Heart right ventricle (tissue), 16 donors: ENCODE results near the gene TMEM170A. TPM values are rescaled to one million over a fixed set of nuclear protein-coding genes. Genes with fewer than 3 reads are reported as not detected.
"Not testable (repeated sequence)": the region's sequence is repeated elsewhere in the genome, so short reads cannot be mapped to it uniquely, and the experiment has no call there.

Source experiments
- ATAC-seq, 8 donors: fragments of 200-7000 bp; cut with Tn5 transposase; one replicate each; pipeline ENCODE4 v1.9.1; 2020; ENCODE audit warnings: mild to moderate bottlenecking in 8 of 8, moderate library complexity in 8 of 8, moderate number of reproducible peaks in 1 of 8
- DNase-seq, 2 donors: peaks; one replicate each; pipeline ENCODE4 v3.0.0-alpha.2; 2020
- H3K27ac ChIP-seq, 10 donors: fragments of 200-600 bp; sonication (generic) in 2 of 10; one replicate each; pipeline versions ENCODE4 v1.5.0 to v1.8.0; 2020 to 2022; ENCODE audit warnings: mild to moderate bottlenecking in 3 of 10
- H3K27me3 ChIP-seq, 7 donors: fragments of 200-600 bp; one replicate each; pipeline ENCODE4 v1.8.0; 2021 to 2022; ENCODE audit warnings: mild to moderate bottlenecking in 2 of 7
- H3K36me3 ChIP-seq, 9 donors: fragments of 200-600 bp; sonication (generic) in 1 of 9; one replicate each; pipeline versions ENCODE4 v1.5.0 to v1.8.0; 2020 to 2022; ENCODE audit warnings: mild to moderate bottlenecking in 2 of 9
- H3K4me1 ChIP-seq, 9 donors: fragments of 200-600 bp; sonication (generic) in 1 of 9; one replicate each; pipeline versions ENCODE4 v1.5.0 to v1.8.0; 2020 to 2022; ENCODE audit warnings: mild to moderate bottlenecking in 4 of 9
- H3K4me3 ChIP-seq, 10 donors: fragments of 200-600 bp; sonication (generic) in 2 of 10; one replicate each; pipeline versions ENCODE4 v1.5.0 to v1.8.0; 2020 to 2022; ENCODE audit warnings: mild to moderate bottlenecking in 7 of 10, moderate library complexity in 2 of 10
- H3K9me3 ChIP-seq, 11 donors: fragments of 200-600 bp in 10 of 11; sonication (generic) in 2 of 11; one replicate each; pipeline versions ENCODE4 v1.5.0 to v1.8.0; 2013 to 2022; ENCODE audit warnings: mild to moderate bottlenecking in 2 of 11, control low read depth in 1 of 11, moderate library complexity in 1 of 11
- CTCF ChIP-seq, 9 donors: fragments of 200-600 bp; sonication (generic) in 2 of 9; IDR thresholded peaks; one replicate each; pipeline versions ENCODE4 v1.5.0 to v1.8.0; 2021 to 2022; ENCODE audit warnings: antibody characterized with exemption in 9 of 9, mild to moderate bottlenecking in 5 of 9, moderate library complexity in 1 of 9
- WGBS, 2 donors: extraction: QIAGEN DNeasy Blood & Tissue Kit; methylation state at CpG; one replicate each; pipeline ENCODE4 v1.1.7; 2013; ENCODE audit warnings: inconsistent platforms in 1 of 2; 5-methylcytosine and 5-hydroxymethylcytosine counted together
- intact Hi-C, 10 donors: fragments of 100-400 bp; cut with DNase I; formaldehyde crosslinking; loops; one replicate each; pipeline versions ENCODE4 v1.11.1 to v1.14.2; 2022
- polyA plus RNA-seq, 2 donors: library from polyadenylated mRNA; stranded (reverse); fragments of 200-250 nt; gene quantifications; one replicate each; pipeline ENCODE4 v1.2.3, GENCODE V29; 2013
- total RNA-seq, 10 donors: library from RNA; stranded (reverse); fragmentation: NEBNext Ultra II Directional in 3 of 10; extraction: Animal tissue kit (Norgen Biotek cat#: 25700) in 3 of 10; gene quantifications; one replicate each; pipeline versions ENCODE4 v1.2.1 to v1.2.4, GENCODE V29; 2021 to 2023
- donor health status: Arrhythmogenic right ventricular cardiomyopathy.
- donor health status: ischemic (EF 13 %, LVEDD 7.1; RV severe dilation, severe dysfunction).
- donor health status: healthy with polysubstance abuse.
- donor health status: DM: no; HTN: yes; CAD: no.
- donor health status: DM: no; HTN: no; CAD: no.
- donor health status: ischemic (EF 25% LVEDD 6.9; RV normal size, moderate dysfunction).
- donor health status: ischemic (EF 25% LVEDD 5.7; RV mildly dilated, moderate dysfunction).
- donor health status: healthy.
- donor health status: DM: yes; HTN: yes; CAD: no.
- donor health status: Ischemic cardiomyopathy.
- donor health status: ischemic (EF 35%, LVEDD 5.7; RV mildly dilated, moderate dysfunction).
- donor health status: nonischemic (EF 11% LVEDD 7.7; RV severe dilation, severe dysfunction).
- donor health status: DM: yes; HTN: yes; CAD: no.
- donor health status: PGD.
- donor health status: ischemic (EF 29% LVEDD 5.4; RV normal size, mild dysfunction).
- donor health status: nonischemic (EF 23%, LVEDD 6.1; RV moderate dilation, normal function).

The TMEM170A gene
- total and polyA plus RNA-seq, 12 donors, result 3.8 to 12.5 (median 8.8) TPM

GRCh38 chr16:75502916-75503605, 38.6 kb upstream of the TMEM170A start:
- H3K36me3 ChIP-seq, result no peaks in the 10 kb centered on the region
- H3K9me3 ChIP-seq, result no peaks in the 10 kb centered on the region
- no peak overlapping the region for H3K27ac ChIP-seq
- 83 to 97% methylated on average over 4 of the region's 4 CpGs for WGBS, 2 donors
- H3K4me1 ChIP-seq, result peaks cover 0 to 20% (median 5%) of the 10 kb centered on the region in 9 donors
- no peaks in the 10 kb centered on the region for H3K27me3 ChIP-seq
- intact Hi-C loops, result no loop called here
- H3K4me3 ChIP-seq, result no peak overlapping the region
- DNase-seq (no peak), ATAC-seq (no peak)
- no peak for TF ChIP-seq CTCF (IDR thresholded peaks at IDR 0.05)

- Histone ChIP-seq H3K27ac (peak overlapping the region in 3 of 10 donors; percentile 13 to 36 (median 34)), H3K4me1 (peaks cover 0 to 18% (median 5%) of the 10 kb centered on the region in 9 donors)
- WGBS, 2 donors, result 41 to 51% methylated on average over 6 of the region's 6 CpGs
- H3K27me3 ChIP-seq, H3K36me3 ChIP-seq, H3K9me3 ChIP-seq, H3K4me3 ChIP-seq, intact Hi-C loops: not testable (repeated sequence)
- peak; percentile 47 to 52 for DNase-seq
- ATAC-seq, result peak; percentile 59 to 85 (median 74)
Observed at GRCh38 chr16:75501820-75502219, 37.3 kb upstream of the TMEM170A start.

GRCh38 chr16:75501359-75501758, 36.9 kb upstream of the TMEM170A start:
- WGBS, 2 donors, result 85 to 86% methylated on average over 5 of the region's 5 CpGs
- no peaks in the 10 kb centered on the region for H3K27me3 ChIP-seq
- no peak overlapping the region for H3K4me3 ChIP-seq
- no peak for TF ChIP-seq CTCF (IDR thresholded peaks at IDR 0.05)
- no peaks in the 10 kb centered on the region for H3K36me3 ChIP-seq
- peaks cover 0 to 14% (median 4%) of the 10 kb centered on the region in 9 donors for H3K4me1 ChIP-seq
- DNase-seq (no peak), ATAC-seq (no peak)
- intact Hi-C loops, result no loop called here
- H3K27ac ChIP-seq, result peak overlapping the region in 1 of 10 donors; percentile 36
- H3K9me3 ChIP-seq, result no peaks in the 10 kb centered on the region

GRCh38 chr16:75498605-75499322, 34.3 kb upstream of the TMEM170A start:
- Histone ChIP-seq H3K27ac (peak overlapping the region in 9 of 10 donors; percentile 55 to 79 (median 70)), H3K4me1 (peaks cover 0 to 25% (median 13%) of the 10 kb centered on the region in 9 donors), H3K27me3 (peaks cover 0 to 19% (median 0%) of the 10 kb centered on the region in 7 donors)
- peak; percentile 63 to 90 (median 86) for ATAC-seq
- peak; percentile 67 to 75 for DNase-seq
- H3K4me3 ChIP-seq, H3K9me3 ChIP-seq, intact Hi-C loops, H3K36me3 ChIP-seq: not testable (repeated sequence)
- WGBS, 2 donors, result 12 to 17% methylated on average over 8 to 11 of the region's 13 CpGs

- Histone ChIP-seq H3K9me3 (no peaks in the 10 kb centered on the region), H3K27me3 (peaks cover 0 to 29% (median 4%) of the 10 kb centered on the region in 7 donors), H3K4me3 (no peak overlapping the region), H3K36me3 (no peaks in the 10 kb centered on the region), H3K4me1 (peaks cover 0 to 25% (median 13%) of the 10 kb centered on the region in 9 donors), H3K27ac (peak overlapping the region in 1 of 10 donors; percentile 79)
- intact Hi-C loops, result no loop called here
- DNase-seq (no peak), ATAC-seq (no peak)
- 76 to 87% methylated on average over 4 of the region's 4 CpGs for WGBS, 2 donors
- TF ChIP-seq CTCF (IDR thresholded peaks at IDR 0.05), result no peak
Observed at GRCh38 chr16:75497558-75497957, 33.1 kb upstream of the TMEM170A start.
